ENCODE results near the gene MTCL1. TPM values are rescaled to one million over a fixed set of nuclear protein-coding genes. Genes with fewer than 3 reads are reported as not detected.
A peak's percentile ranks its signal among the peaks of the same experiment; 100 is the strongest.

MTCL1 gene
- total and polyA plus RNA-seq, 2 of the 8 experiments (the other 6 are each of a cell fraction or from before 2014, with no cell fraction given), result 16.6 to 60.8 TPM

GRCh38 chr18:8703092-8703709 lies 2.2 kb upstream of the MTCL1 start:
- FAIRE-seq (no peak), DNase-seq (ENCODE audit: low read depth in 1 of 2, low spot score in 2 of 2) (no peak)

More at GRCh38 chr18:8703092-8703709, 2.2 kb upstream of the MTCL1 start:
- ChIA-PET POLR2A (ENCODE audit: partially characterized antibody) (interaction anchor here (0.6 to 0.8 kb wide), 2 partner anchors 51 to 79 kb away, joined by 3 read pairs; no protein-coding TSS in a partner anchor), CTCF (ENCODE audit: partially characterized antibody) (interaction anchor here (0.7 to 1.8 kb wide), 7 partner anchors 14 to 284 kb away, joined by 3 to 7 read pairs (median 4); no protein-coding TSS in a partner anchor)
- H3K79me2 ChIP-seq (ENCODE audit: control insufficient read depth in 1 of 2, insufficient read depth in 2 of 2, low read length in 2 of 2), result peaks cover 0 to 9% of the 10 kb centered on the region in 2 experiments; a peak in 2 of 4 replicates
- H3K56ac ChIP-seq (replicated peaks; ENCODE audit: insufficient read length, low read depth, low read length), result no peak overlapping the region
- H3K23me2 ChIP-seq (ENCODE audit: low read depth, low read length), result peaks cover 9% of the 10 kb centered on the region
- H3K23ac ChIP-seq (ENCODE audit: insufficient read length), result no peak overlapping the region
- H4K8ac ChIP-seq (ENCODE audit: extremely low read depth, insufficient read depth, low read length), result 0 out of 2 replicates have a peak overlapping the region, but pooled peaks have one; percentile 21
- whole genome bisulfite sequencing, 2 experiments (ENCODE audit: extremely low coverage in 1 of 2, insufficient coverage in 1 of 2, insufficient read length in 1 of 2, insufficient replicate concordance in 2 of 2, low coverage in 1 of 2, low lambda C conversion rate in 2 of 2, missing lambda C conversion rate in 1 of 2), result 58% methylated on average over 21 of the region's 25 CpGs; no CpG with 5 or more reads in 1 of the 2 experiments
- no peaks in the 10 kb centered on the region for H4K20me1 ChIP-seq (replicated peaks in 1 of 2; ENCODE audit: control insufficient read depth in 1 of 2, insufficient read depth in 2 of 2, low read length in 2 of 2)
- H4K5ac ChIP-seq (ENCODE audit: insufficient read length, low read depth, low read length), result no peak overlapping the region
- H2BK20ac ChIP-seq (ENCODE audit: low read length), result peak overlapping the region; percentile 72; the same call in 1 of the 2 replicates
- H3K4me1 ChIP-seq (replicated peaks in 1 of 4; ENCODE audit: control insufficient read depth in 3 of 4, insufficient read depth in 4 of 4, low read length in 3 of 4), result peaks cover 10 to 16% (median 12%) of the 10 kb centered on the region in 4 experiments
- H3K27me3 ChIP-seq (replicated peaks in 1 of 4; ENCODE audit: control insufficient read depth in 3 of 4, extremely low read depth in 1 of 4, insufficient read depth in 3 of 4, low read length in 3 of 4), result peaks cover 0 to 7% (median 5%) of the 10 kb centered on the region in 4 experiments; a peak in 5 of 7 replicates
- no peaks in the 10 kb centered on the region for H3K79me1 ChIP-seq (ENCODE audit: low read depth, low read length)
- no peaks in the 10 kb centered on the region for H3K9me3 ChIP-seq (ENCODE audit: insufficient read depth in 2 of 2, low read depth in 1 of 2, low read length in 1 of 2)
- H2AK5ac ChIP-seq (ENCODE audit: low read depth, low read length), result no peak overlapping the region
- no peaks in the 10 kb centered on the region for H3K36me3 ChIP-seq (ENCODE audit: control insufficient read depth in 2 of 4, insufficient read depth in 4 of 4, low read length in 3 of 4)
- H2AFZ ChIP-seq (ENCODE audit: low read length), result peak overlapping the region; percentile 46; the same call in 1 of the 2 replicates
- no peak overlapping the region for H2BK5ac ChIP-seq (ENCODE audit: low read depth, low read length)
- H3K9ac ChIP-seq (replicated peaks in 1 of 4; ENCODE audit: extremely low read depth in 1 of 4, low read depth in 3 of 4, low read length in 3 of 4), result no peak overlapping the region
- H4K91ac ChIP-seq (replicated peaks; ENCODE audit: insufficient read length, low read length), result no peak overlapping the region
- H2BK12ac ChIP-seq (ENCODE audit: low read depth, low read length), result peak overlapping the region; percentile 75; the same call in 1 of the 2 replicates
- no peak overlapping the region for H3K27ac ChIP-seq (ENCODE audit: low read depth, low read length)
- no peak overlapping the region for H3K4ac ChIP-seq (replicated peaks; ENCODE audit: insufficient read length, low read depth, low read length)
- H3K4me2 ChIP-seq (ENCODE audit: insufficient read depth in 1 of 2, low read depth in 2 of 2, low read length in 2 of 2), result peak overlapping the region; percentile 0 to 81; a peak in 2 of 4 replicates
- H2BK120ac ChIP-seq (replicated peaks; ENCODE audit: low read depth, low read length), result no peak overlapping the region
- peak overlapping the region; percentile 71 for H3K18ac ChIP-seq (ENCODE audit: extremely low read depth, low read length)
- no peak overlapping the region; a peak in 1 of 8 replicates for H3K4me3 ChIP-seq (ENCODE audit: extremely low read depth in 1 of 4, insufficient read depth in 2 of 4, low read depth in 3 of 4, low read length in 4 of 4)
- H2BK15ac ChIP-seq (ENCODE audit: low read length), result 0 out of 2 replicates have a peak overlapping the region, but pooled peaks have one; percentile 46
- no peak overlapping the region for H3K14ac ChIP-seq (ENCODE audit: insufficient read length)
